Neutrophil (primary cell): ENCODE results near the gene CLEC10A.
"Not testable (repeated sequence)": the region's sequence is repeated elsewhere in the genome, so short reads cannot be mapped to it uniquely, and the experiment has no call there.

Experiments
- H3K27ac ChIP-seq: fragments of 200-600 bp; sonication (generic); 2 replicates; pipeline ENCODE4 v1.5.1; 2016; ENCODE audit warnings: mild to moderate bottlenecking, moderate library complexity
- H3K27me3 ChIP-seq: fragments of 200-600 bp; sonication (generic); 2 replicates; pipeline ENCODE4 v1.6.0; 2016; ENCODE audit warnings: mild to moderate bottlenecking
- H3K36me3 ChIP-seq: fragments of 200-600 bp; sonication (generic); 2 replicates; pipeline ENCODE4 v1.5.1; 2017
- H3K4me1 ChIP-seq, 2 experiments: fragments of 200-600 bp in 1 of 2; sonication (generic) in 1 of 2; 1 replicate in 1 of 2; 2 replicates in 1 of 2; pipeline versions ENCODE4 v1.5.1 to v1.6.1; 2013 to 2016; ENCODE audit warnings: low read depth in 1 of 2, low read length in 1 of 2, mild to moderate bottlenecking in 1 of 2, moderate library complexity in 1 of 2; ENCODE audit not compliant: control insufficient read depth in 1 of 2, insufficient read depth in 1 of 2
- H3K4me3 ChIP-seq, 2 experiments: fragments of 200-600 bp in 1 of 2; sonication (generic) in 1 of 2; 1 replicate in 1 of 2; 2 replicates in 1 of 2; pipeline ENCODE4 v1.5.1; 2013 to 2016; ENCODE audit warnings: low read depth in 1 of 2, low read length in 1 of 2, mild to moderate bottlenecking in 1 of 2, moderate library complexity in 1 of 2
- H3K9me3 ChIP-seq: fragments of 200-600 bp; sonication (generic); 2 replicates; pipeline ENCODE4 v1.5.1; 2016
- CTCF ChIP-seq: fragments of 200-600 bp; sonication (generic); IDR thresholded peaks from 2 replicates; pipeline ENCODE4 v1.5.1; 2016; ENCODE audit warnings: antibody characterized with exemption

Gene CLEC10A

GRCh38 chr17:7060165-7060891, 19.7 kb downstream of the CLEC10A start:
- H3K9me3 ChIP-seq: no peaks in the 10 kb centered on the region
- no peak overlapping the region for H3K4me3 ChIP-seq
- no peak overlapping the region for H3K27ac ChIP-seq
- H3K27me3 ChIP-seq: peaks cover 49% of the 10 kb centered on the region
- no peaks in the 10 kb centered on the region for H3K4me1 ChIP-seq
- TF ChIP-seq CTCF: no peak
- no peaks in the 10 kb centered on the region for H3K36me3 ChIP-seq

- peaks cover 58% of the 10 kb centered on the region for H3K27me3 ChIP-seq
- no peak overlapping the region for H3K27ac ChIP-seq
These were observed 21.1 kb downstream of the CLEC10A start for GRCh38 chr17:7058831-7059447.

GRCh38 chr17:7056386-7056785, 23.7 kb downstream of the CLEC10A start:
- no peak overlapping the region for H3K27ac ChIP-seq
- no peaks in the 10 kb centered on the region for H3K36me3 ChIP-seq
- H3K27me3 ChIP-seq: peaks cover 47% of the 10 kb centered on the region
- H3K4me3 ChIP-seq: no peak overlapping the region
- no peaks in the 10 kb centered on the region for H3K4me1 ChIP-seq
- no peak for TF ChIP-seq CTCF
- no peaks in the 10 kb centered on the region for H3K9me3 ChIP-seq

More at GRCh38 chr17:7058831-7059447, 21.1 kb downstream of the CLEC10A start:
- Histone ChIP-seq H3K9me3 (no peaks in the 10 kb centered on the region), H3K4me1 (no peaks in the 10 kb centered on the region), H3K4me3 (no peak overlapping the region), H3K36me3 (no peaks in the 10 kb centered on the region)
- TF ChIP-seq CTCF: no peak

GRCh38 chr17:7050583-7050982, 29.5 kb downstream of the CLEC10A start:
- Histone ChIP-seq H3K27me3 (peaks cover 77% of the 10 kb centered on the region), H3K4me1 (peaks cover 15 to 17% of the 10 kb centered on the region in 2 experiments)
- H3K27ac ChIP-seq, H3K9me3 ChIP-seq, H3K4me3 ChIP-seq, H3K36me3 ChIP-seq: not testable (repeated sequence)

- no peak for TF ChIP-seq CTCF
- no peaks in the 10 kb centered on the region for H3K9me3 ChIP-seq
These were observed 31.1 kb downstream of the CLEC10A start for GRCh38 chr17:7048968-7049367.

GRCh38 chr17:7047566-7047965, 32.5 kb downstream of the CLEC10A start:
- Histone ChIP-seq H3K27me3 (peaks cover 89% of the 10 kb centered on the region), H3K9me3 (no peaks in the 10 kb centered on the region), H3K27ac (no peak overlapping the region), H3K36me3 (no peaks in the 10 kb centered on the region), H3K4me1 (peaks cover 29 to 34% of the 10 kb centered on the region in 2 experiments), H3K4me3 (no peak overlapping the region)
- TF ChIP-seq CTCF: no peak

More at GRCh38 chr17:7048968-7049367, 31.1 kb downstream of the CLEC10A start:
- no peaks in the 10 kb centered on the region for H3K36me3 ChIP-seq
- peaks cover 85% of the 10 kb centered on the region for H3K27me3 ChIP-seq
- H3K27ac ChIP-seq: no peak overlapping the region
- H3K4me1 ChIP-seq: peaks cover 15 to 20% of the 10 kb centered on the region in 2 experiments
- H3K4me3 ChIP-seq: no peak overlapping the region

- not testable (repeated sequence) for H3K36me3 ChIP-seq, H3K9me3 ChIP-seq, H3K27ac ChIP-seq
- peaks cover 31 to 41% of the 10 kb centered on the region in 2 experiments for H3K4me1 ChIP-seq
- peaks cover 96% of the 10 kb centered on the region for H3K27me3 ChIP-seq
- H3K4me3 ChIP-seq: peak overlapping the region; percentile 19 to 40
These were observed 33.2 kb downstream of the CLEC10A start for GRCh38 chr17:7046725-7047397.
